Breast epithelium (tissue), 4 donors: Measurements from ENCODE around the gene GPR176. TPM values are rescaled to one million over a fixed set of nuclear protein-coding genes. Genes with fewer than 3 reads are reported as not detected.

Experiments
- DNase-seq, 2 donors: peaks; one replicate each; pipeline ENCODE4 v3.0.0-alpha.2; 2019; ENCODE audit warnings: low spot score in 2 of 2
- H3K27ac ChIP-seq, 2 donors: fragments of 200-600 bp; sonication (generic) in 1 of 2; one replicate each; pipeline ENCODE4 v1.5.1; 2016 to 2019; ENCODE audit warnings: mild to moderate bottlenecking in 1 of 2
- H3K27me3 ChIP-seq, 2 donors: fragments of 200-600 bp; sonication (generic) in 1 of 2; one replicate each; pipeline versions ENCODE4 v1.5.1 to v1.6.0; 2017 to 2019; ENCODE audit warnings: control low read depth in 1 of 2, mild to moderate bottlenecking in 1 of 2
- H3K36me3 ChIP-seq: fragments of 200-600 bp; one replicate; pipeline ENCODE4 v1.5.1; 2019
- H3K4me1 ChIP-seq, 2 donors: fragments of 200-600 bp; sonication (generic); one replicate each; pipeline ENCODE4 v1.5.1; 2016 to 2019; ENCODE audit warnings: control low read depth in 1 of 2
- H3K4me3 ChIP-seq, 3 donors: fragments of 200-600 bp; sonication (generic); 1 replicate in 2 of 3; 2 replicates in 1 of 3; pipeline ENCODE4 v1.5.1; 2016 to 2019; ENCODE audit warnings: mild to moderate bottlenecking in 3 of 3, moderate library complexity in 2 of 3
- H3K9me3 ChIP-seq, 2 donors: fragments of 200-600 bp; sonication (generic) in 1 of 2; one replicate each; pipeline ENCODE4 v1.5.1; 2016 to 2019; ENCODE audit warnings: control low read depth in 1 of 2
- CTCF ChIP-seq, 3 donors: fragments of 450-650 bp; IDR thresholded peaks; one replicate each; pipeline ENCODE4 v1.5.1; 2016 to 2017; ENCODE audit warnings: antibody characterized with exemption in 3 of 3, mild to moderate bottlenecking in 3 of 3, moderate library complexity in 3 of 3
- POLR2A ChIP-seq: fragments of 450-650 bp; IDR thresholded peaks from one replicate; pipeline ENCODE4 v1.6.1; 2016; ENCODE audit warnings: antibody characterized with exemption, mild to moderate bottlenecking, moderate library complexity
- POLR2AphosphoS5 ChIP-seq, 3 donors: sonication (generic); formaldehyde crosslinking; IDR thresholded peaks; one replicate each; pipeline ENCODE4 v1.6.1; 2017; ENCODE audit warnings: antibody characterized with exemption in 3 of 3
- intact Hi-C: fragments of 100-400 bp; cut with DNase I; formaldehyde crosslinking; loops from one replicate; pipeline ENCODE4 v1.15.1; 2023; ENCODE audit warnings: low total_unique reads
- total RNA-seq, 3 donors: library from RNA; depleted of rRNA; stranded (reverse); fragments of >200 nt; gene quantifications; one replicate each; pipeline ENCODE4 v1.1.0, GENCODE V29; 2016

The GPR176 gene
- total RNA-seq, 3 donors from 2014 or later = 4.4 to 12.1 (median 9.4) TPM

DNA sequence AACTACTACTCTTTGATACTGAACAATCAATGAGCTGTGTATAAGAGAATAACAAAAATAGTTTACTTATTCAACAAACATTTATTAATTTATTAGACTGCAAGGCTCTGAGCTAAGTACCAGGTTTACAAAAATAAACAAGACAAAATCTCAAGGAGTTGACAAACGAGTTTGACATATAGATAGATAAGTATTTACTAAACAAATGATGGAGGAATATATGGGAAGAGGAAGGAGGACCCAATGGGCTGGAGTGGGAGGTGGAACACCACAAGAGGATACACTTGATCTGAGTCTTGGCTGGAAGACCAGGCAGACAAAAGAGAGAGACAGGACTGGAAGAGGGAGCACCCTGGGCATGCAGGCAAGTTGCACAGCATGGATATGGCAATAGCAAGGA lies 89.9 kb downstream of the GPR176 start:
- H3K9me3 ChIP-seq = no peaks in the 10 kb centered on the region
- intact Hi-C loops = no loop called here
- H3K36me3 ChIP-seq = no peaks in the 10 kb centered on the region
- no peaks in the 10 kb centered on the region for H3K4me1 ChIP-seq
- H3K4me3 ChIP-seq = no peak overlapping the region
- H3K27ac ChIP-seq = no peak overlapping the region
- TF ChIP-seq POLR2A (no peak), POLR2AphosphoS5 (IDR thresholded peaks at IDR 0.05) (no peak), CTCF (IDR thresholded peaks at IDR 0.05) (no peak)
- H3K27me3 ChIP-seq = no peaks in the 10 kb centered on the region
- no peak for DNase-seq

- Histone ChIP-seq H3K27me3 (no peaks in the 10 kb centered on the region), H3K27ac (no peak overlapping the region), H3K4me3 (no peak overlapping the region), H3K36me3 (no peaks in the 10 kb centered on the region), H3K9me3 (no peaks in the 10 kb centered on the region), H3K4me1 (no peaks in the 10 kb centered on the region)
- no peak for DNase-seq
- intact Hi-C loops = no loop called here
- no peak for TF ChIP-seq CTCF (IDR thresholded peaks at IDR 0.05)
Observed at GRCh38 chr15:39828374-39828931, 91.6 kb downstream of the GPR176 start.

DNA sequence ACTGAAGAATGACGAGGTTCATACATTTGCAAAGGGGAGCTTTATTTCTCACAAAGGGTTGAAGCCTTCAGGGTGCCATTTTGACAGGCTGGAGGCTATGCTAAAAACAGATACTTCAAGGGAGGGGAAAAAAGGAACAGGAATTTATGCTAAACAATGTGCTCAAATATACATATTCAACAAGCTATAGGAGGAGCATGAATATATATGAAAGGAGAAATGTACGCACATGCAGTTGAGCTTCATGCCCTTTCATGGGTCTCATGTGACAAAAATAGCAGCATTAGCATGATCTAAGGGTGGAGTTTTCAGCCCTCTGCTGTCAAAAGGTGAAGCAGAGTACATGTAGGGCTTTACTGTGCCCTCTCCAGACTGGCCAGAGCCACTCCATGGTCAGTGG lies 93.1 kb downstream of the GPR176 start:
- intact Hi-C loops = no loop called here
- H3K4me3 ChIP-seq = no peak overlapping the region
- no peak overlapping the region for H3K27ac ChIP-seq
- H3K36me3 ChIP-seq = no peaks in the 10 kb centered on the region
- TF ChIP-seq POLR2A = no peak
- no peak for TF ChIP-seq POLR2AphosphoS5 (IDR thresholded peaks at IDR 0.05)
- TF ChIP-seq CTCF (IDR thresholded peaks at IDR 0.05) = no peak
- H3K27me3 ChIP-seq = no peaks in the 10 kb centered on the region
- H3K9me3 ChIP-seq = no peaks in the 10 kb centered on the region
- no peaks in the 10 kb centered on the region for H3K4me1 ChIP-seq
- no peak for DNase-seq

DNA sequence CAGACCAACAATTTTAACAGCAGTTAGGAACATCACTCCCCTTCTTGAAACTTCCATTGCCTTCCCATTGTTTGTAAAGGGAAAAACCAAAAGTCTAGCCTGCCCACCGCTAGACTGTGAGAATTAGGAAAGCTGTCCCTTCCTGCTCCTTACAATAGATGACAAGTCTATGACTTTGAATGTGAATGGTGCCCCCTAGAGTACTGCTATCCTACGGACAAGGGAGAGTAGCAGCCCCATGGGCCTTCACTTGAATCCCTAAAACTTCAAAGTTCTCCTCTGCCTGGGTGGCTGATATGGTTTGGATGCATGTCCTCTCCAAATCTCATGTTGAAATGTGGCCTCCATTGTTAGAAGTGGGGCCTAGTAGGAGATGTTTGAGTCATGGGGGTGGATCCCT lies 96.4 kb downstream of the GPR176 start:
- H3K27me3 ChIP-seq = no peaks in the 10 kb centered on the region
- no peak overlapping the region for H3K4me3 ChIP-seq
- H3K36me3 ChIP-seq = no peaks in the 10 kb centered on the region
- H3K9me3 ChIP-seq = no peaks in the 10 kb centered on the region
- H3K27ac ChIP-seq = no peak overlapping the region
- no peaks in the 10 kb centered on the region for H3K4me1 ChIP-seq
- intact Hi-C loops = no loop called here
- no peak for TF ChIP-seq POLR2A
- no peak for TF ChIP-seq CTCF (IDR thresholded peaks at IDR 0.05)
- TF ChIP-seq POLR2AphosphoS5 (IDR thresholded peaks at IDR 0.05) = no peak
- no peak for DNase-seq

DNA sequence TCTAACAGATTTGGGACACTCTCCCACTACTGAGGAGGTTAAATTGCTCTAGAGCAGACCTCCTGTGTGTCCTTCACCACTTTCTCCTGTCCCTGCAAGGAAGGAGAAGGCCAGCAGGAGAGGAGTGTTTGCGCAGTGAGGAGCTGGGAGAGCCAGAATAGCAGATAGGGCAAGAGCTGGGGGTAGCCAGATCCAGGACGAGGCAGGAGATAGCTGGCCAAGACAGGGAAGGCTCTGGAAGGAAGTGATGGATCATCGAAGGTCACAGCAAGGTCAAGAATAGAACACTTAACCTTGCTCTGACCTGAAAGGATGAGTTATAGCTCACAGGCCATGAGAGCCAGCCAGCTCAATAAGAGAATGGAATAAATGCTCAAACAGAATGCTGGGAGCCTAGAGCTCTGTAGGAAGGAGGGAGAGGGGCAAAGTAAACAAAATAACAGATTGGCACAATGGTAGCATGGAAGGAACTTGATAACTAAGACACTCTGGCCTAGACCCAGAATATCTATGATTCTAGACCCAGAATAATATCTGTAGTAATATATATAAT lies 99.9 kb downstream of the GPR176 start:
- Histone ChIP-seq H3K9me3 (no peaks in the 10 kb centered on the region), H3K4me1 (no peaks in the 10 kb centered on the region), H3K27me3 (no peaks in the 10 kb centered on the region), H3K36me3 (no peaks in the 10 kb centered on the region), H3K4me3 (no peak overlapping the region), H3K27ac (no peak overlapping the region)
- intact Hi-C loops = no loop called here
- TF ChIP-seq POLR2A (no peak), CTCF (IDR thresholded peaks at IDR 0.05) (no peak), POLR2AphosphoS5 (IDR thresholded peaks at IDR 0.05) (no peak)
- DNase-seq = no peak
